HG03045 (cell line): ENCODE measurements around the gene COL18A1.

Source experiments
- ATAC-seq: cut with Tn5 transposase; IDR thresholded peaks from one replicate; pipeline ENCODE4 v1.9.1; 2021; ENCODE audit warnings: mild to moderate bottlenecking, moderate library complexity; ENCODE audit not compliant: unreplicated experiment

COL18A1 gene

DNA sequence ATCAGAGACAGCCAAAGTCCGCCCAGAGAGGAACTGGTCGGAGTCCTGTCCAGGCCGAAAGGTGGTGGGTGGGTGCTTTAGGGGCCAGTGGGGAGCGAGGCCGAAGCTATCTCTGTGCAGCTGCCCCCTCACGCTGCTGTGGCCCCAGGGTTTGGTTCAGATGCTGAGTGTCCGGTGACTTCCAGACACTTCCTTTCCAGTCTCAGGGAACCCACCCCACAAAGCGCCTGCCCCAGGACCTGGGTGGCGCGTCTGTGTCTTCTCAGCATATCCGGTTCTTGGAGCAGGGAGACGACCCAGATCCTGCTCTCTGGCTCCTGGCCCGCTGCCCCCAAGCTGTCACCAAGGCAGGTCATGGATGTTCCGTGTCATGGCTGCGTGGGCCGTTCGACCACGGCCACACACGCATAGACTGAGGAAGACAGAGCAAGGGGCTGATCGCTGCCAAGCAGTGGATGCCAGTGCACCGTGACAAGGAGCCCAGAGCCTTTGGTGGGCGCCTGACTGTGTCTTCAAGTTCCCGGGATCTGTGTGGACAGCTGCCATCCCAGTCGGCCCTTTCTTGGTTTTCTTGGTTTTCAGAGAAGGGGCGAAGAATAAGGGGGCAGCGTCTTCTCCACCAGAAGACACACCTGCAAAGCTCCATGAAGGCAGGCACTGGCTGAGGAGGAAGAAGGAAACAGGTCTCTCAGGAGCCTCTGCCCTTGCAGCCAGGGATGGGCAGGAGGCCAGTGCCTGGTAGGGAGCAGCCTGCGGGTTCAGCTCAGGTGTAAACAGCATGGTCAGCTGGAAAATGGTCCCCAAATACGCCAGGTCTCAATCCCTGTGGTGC, 22.9 kb upstream of the COL18A1 start:
- ATAC-seq = no peak

DNA sequence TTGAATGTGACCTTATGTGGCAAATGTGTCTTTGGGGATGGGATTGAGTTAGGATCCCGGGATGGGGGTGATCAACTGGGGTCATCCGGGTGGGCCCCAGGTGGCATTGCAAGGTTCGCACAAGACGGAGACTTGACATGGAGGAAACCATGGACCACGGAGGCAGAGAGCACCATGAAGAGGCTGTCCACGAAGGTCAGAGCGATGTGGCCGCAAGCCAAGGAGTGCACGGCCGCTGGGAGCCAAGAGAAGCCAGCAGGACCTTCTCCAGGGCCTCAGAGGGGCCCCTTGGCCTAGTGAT, 22.3 kb upstream of the COL18A1 start:
- ATAC-seq = no peak

- ATAC-seq = no peak
Measured at GRCh38 chr21:45383111-45383614, 21.8 kb upstream of the COL18A1 start.

DNA sequence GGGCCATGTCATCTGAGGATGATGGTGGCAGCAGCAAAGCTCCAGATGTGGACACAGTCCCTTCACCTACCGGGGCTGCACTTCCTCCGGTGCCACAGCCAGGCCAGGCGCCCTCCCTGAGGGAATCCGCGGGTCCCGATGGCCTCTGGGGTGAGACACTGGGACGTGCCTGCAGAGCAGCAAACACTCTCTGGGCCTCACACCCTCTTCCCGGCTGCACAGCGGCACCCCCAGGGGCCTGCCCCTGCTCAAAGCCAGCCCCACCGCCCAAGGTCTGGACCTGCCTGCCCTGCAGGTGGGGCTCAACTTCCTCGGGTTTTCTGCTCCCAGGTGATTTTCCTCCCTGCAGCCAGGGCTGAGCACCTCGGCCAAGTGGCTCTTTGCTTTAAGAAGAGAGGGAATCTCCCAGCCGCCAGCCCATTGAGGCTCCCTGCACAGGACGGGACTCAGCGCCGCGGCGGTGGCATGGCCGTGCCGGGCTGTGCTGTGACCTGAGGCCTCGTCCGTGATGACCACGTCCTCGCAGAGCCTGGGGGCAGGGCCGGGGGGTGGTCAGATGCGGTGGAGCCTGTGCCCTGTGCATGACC, 21.3 kb upstream of the COL18A1 start:
- no peak for ATAC-seq

DNA sequence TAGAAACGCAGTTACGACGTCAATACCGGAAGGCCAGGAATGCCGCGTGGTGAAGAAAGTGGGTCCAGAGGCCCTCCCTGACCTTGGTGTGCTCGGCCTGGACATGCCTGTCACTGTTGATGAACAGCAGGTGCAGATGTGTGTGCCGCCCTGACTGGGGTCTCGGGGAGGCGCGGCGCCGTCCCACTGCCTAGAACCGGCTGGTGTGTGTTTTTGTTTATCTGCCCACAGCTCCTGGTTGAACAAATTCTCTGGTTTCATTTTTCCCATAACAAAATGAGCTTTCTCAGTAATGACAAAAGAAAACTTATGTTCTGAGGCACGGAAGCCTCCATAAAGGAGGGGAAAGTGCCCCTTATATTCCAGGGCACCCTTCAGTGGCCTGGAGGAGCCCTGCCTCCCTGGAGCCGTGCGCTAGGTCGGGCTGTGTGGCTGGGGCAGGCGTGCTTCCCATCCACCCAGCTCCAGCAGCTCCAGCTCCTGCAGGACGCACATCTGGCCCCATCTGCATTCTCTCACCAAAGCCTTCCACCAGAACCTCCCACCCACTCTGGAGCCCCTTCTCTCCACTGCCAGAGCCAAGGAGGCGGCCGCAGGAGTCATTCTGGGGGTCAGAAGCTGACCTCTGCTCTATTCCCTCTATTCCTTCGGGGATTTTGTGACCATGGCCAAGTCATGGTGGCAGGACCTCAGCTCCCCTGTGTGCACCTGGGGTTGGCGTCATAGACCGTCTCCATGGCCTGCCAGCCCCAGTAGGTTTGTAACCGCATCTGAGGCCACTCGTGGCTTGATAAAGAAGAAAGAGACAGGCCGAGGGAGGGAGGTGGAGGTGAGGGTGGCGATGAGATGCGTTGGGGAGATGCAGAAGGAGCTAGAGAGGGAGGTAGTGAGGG, 20.1 kb upstream of the COL18A1 start:
- no peak for ATAC-seq

DNA sequence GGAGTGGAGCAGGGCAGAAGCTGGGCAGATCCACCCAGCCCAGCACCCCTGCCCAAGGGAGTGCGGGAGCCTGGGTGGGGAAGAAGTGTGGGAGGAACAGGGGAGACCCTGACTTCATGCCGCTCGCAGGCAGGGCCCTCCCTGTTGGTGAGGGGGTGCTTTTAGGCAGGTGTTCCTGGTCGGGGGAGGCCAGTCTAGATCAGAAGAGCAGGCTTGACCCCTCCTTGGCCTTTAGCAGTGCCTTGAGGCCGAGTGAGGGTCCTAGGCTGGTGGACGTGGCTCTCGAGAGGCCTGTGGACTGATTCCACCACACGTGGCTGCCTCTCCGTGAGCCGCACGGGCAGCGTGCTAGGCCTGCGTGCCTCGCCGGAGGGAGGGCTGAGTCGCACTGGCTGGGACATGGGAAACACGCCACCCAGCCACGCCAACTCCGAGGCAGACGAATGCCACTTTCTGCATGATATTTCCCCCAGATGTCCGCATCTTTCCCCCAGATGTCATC, 19.4 kb upstream of the COL18A1 start:
- no peak for ATAC-seq

- ATAC-seq = no peak
Measured at GRCh38 chr21:45386336-45386727, 18.6 kb upstream of the COL18A1 start.

DNA sequence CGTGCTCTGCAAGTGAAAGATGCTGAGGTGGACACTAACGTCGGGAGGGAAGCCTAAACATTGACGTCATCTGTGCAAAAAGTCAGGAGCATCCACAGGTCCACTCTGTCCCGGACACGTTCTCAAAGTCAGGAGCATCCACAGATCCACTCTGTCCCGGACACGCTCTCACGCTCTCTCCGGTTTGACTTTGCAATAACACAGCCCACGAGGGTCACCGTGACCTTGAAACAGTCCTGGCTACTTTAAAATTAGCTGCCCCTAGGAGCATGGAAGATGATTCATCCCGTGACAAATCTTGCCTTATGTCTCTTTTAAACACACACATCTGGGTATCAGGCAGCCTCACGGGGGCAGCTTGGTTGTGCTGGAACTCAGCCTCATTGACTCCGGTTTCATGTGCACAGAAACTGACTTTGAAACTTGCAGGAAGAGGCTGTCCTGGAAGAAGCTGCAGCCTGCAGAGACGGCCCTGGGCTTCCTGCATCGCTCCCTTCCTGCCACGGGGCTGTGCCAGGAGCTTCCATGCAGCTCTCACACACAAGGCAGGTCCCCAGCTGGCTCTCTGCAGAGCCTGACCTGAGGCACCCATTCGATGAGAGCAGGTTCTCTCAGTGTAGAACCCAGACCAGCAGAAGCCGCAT, 18.1 kb upstream of the COL18A1 start:
- no peak for ATAC-seq

DNA sequence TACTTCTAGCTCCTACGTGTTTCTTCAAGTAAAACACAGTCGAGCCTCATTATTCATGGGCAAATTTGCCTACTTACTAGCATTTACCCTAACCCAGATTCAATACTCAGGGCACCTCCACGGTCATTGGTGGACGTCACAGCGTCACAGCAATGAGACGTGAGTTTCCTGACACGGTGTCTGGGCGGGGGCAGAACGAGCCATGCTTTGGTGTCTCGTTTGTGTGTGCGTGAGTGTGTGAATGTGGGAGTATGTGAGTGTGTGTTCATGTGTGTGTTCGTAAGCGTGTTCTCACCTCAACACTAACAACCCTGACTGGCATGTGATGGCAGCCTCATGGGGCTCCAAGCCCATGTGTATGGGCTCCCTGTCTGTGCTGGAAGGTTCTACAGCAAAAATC, 17.5 kb upstream of the COL18A1 start:
- no peak for ATAC-seq

- ATAC-seq = no peak
Measured at GRCh38 chr21:45388011-45388521, 16.9 kb upstream of the COL18A1 start.

GRCh38 chr21:45388611-45389296, 16.2 kb upstream of the COL18A1 start:
- ATAC-seq = no peak

- ATAC-seq = no peak
Measured at GRCh38 chr21:45390121-45390751, 14.7 kb upstream of the COL18A1 start.

GRCh38 chr21:45390831-45391742, 13.9 kb upstream of the COL18A1 start:
- no peak for ATAC-seq

DNA sequence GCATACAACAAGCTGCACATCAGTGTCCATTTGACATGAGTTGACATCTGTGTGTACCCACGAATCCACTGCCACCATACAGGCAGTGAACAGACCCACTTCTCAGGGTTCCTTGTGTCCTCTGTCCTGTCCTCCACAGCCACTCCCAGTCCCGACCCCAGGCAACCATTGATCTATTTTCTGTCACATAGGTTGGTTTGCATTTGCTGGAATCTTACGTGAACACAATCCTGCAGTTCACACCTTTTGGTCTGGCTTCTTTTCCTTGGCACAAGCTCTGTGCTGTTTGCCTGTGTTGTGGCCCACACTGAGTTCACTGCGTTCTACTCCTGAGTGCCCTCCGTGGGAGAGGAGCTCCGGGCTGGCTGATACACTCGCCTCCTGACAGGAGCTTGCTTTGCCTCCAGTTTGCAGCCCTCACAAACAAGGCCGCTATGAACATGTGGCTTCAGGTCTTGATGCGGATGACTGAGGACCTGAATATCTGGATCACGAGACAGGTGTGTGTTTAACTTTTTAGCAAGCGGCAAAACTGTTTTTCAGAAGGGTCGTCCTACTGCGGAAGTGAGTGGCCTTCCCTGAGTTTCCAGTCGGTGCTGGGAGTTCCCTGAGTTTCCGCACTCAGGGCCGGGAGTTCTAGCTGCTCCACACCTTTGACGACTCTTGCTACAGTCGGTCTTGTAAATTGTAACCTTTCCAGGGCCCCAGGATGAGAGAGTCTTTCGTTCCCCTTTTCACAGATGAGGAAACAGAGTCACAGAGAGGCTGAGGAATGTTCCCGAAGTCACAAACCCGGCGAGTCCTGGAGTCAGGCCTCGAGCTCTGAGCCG, 13.0 kb upstream of the COL18A1 start:
- ATAC-seq = no peak

- no peak for ATAC-seq
Measured at GRCh38 chr21:45392573-45392971, 12.4 kb upstream of the COL18A1 start.

- ATAC-seq = no peak
Measured at GRCh38 chr21:45393021-45393420, 11.9 kb upstream of the COL18A1 start.

DNA sequence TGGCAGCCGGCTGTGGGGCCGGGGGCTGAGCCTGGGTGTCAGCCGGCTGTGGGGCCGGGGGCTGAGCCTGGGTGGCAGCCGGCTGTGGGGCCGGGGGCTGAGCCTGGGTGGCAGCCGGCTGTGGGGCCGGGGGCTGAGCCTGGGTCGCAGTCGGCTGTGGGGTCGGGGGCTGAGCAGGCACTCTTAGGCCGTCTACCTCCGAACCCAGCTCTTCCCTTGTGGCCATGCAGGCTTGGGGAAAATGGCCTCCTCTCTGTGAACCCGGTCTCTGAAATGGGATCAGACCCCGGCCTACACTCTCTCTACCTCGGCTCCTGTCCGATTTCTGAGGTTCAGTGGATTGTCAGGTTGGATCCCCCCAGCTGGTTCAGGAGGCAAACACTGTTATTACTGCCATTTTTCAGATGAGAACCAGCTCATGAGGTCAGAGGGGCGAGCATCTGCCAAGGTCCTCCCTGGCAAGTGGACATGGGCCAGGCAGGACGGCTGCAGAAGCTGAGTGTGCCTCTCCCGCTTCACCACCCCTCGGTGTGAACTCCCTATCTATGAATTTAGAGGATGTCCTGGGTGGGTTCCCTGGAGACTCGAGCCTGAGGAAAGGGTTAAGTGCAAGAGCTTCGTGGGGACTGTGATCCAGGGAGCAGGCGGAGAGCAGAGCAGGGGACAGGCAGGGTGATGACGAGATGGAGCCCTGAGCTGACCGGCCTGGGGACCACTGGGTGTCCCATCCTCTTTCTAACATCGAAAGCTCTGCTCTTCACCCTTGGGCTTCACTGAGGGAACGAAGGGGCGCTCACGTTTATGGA, 10.9 kb upstream of the COL18A1 start:
- ATAC-seq = no peak
